GM18508 (cell line): ENCODE measurements around the gene AQP12A.

Experiments used
- ATAC-seq: cut with Tn5 transposase; IDR thresholded peaks from one replicate; pipeline ENCODE4 v1.9.1; 2021; ENCODE audit warnings: moderate number of reproducible peaks; ENCODE audit not compliant: insufficient read depth, unreplicated experiment

Gene AQP12A

GRCh38 chr2:240719676-240720545 is 28.2 kb downstream of the AQP12A start:
- no peak for ATAC-seq

- no peak for ATAC-seq
These were observed 29.3 kb downstream of the AQP12A start for GRCh38 chr2:240720686-240721595.

GRCh38 chr2:240721596-240722180 is 30.0 kb downstream of the AQP12A start:
- no peak for ATAC-seq

GRCh38 chr2:240722376-240722775 is 30.7 kb downstream of the AQP12A start:
- no peak for ATAC-seq

GRCh38 chr2:240722796-240723735 is 31.4 kb downstream of the AQP12A start:
- ATAC-seq = no peak

GRCh38 chr2:240723851-240724250 is 32.2 kb downstream of the AQP12A start:
- ATAC-seq = no peak

- ATAC-seq = no peak
These were observed 32.8 kb downstream of the AQP12A start for GRCh38 chr2:240724431-240724830.

- ATAC-seq = no peak
These were observed 33.6 kb downstream of the AQP12A start for GRCh38 chr2:240725266-240725665.

- no peak for ATAC-seq
These were observed 34.0 kb downstream of the AQP12A start for GRCh38 chr2:240725671-240726070.

- ATAC-seq = no peak
These were observed 35.2 kb downstream of the AQP12A start for GRCh38 chr2:240726876-240727275.

- no peak for ATAC-seq
These were observed 35.8 kb downstream of the AQP12A start for GRCh38 chr2:240727439-240727838.

GRCh38 chr2:240727913-240728312 is 36.2 kb downstream of the AQP12A start:
- no peak for ATAC-seq

- no peak for ATAC-seq
These were observed 36.7 kb downstream of the AQP12A start for GRCh38 chr2:240728361-240728760.

- no peak for ATAC-seq
These were observed 37.2 kb downstream of the AQP12A start for GRCh38 chr2:240728827-240729226.

- no peak for ATAC-seq
These were observed 39.0 kb downstream of the AQP12A start for GRCh38 chr2:240730501-240731177.

GRCh38 chr2:240731178-240731545 is 39.5 kb downstream of the AQP12A start:
- ATAC-seq = no peak

- ATAC-seq = no peak
These were observed 40.5 kb downstream of the AQP12A start for GRCh38 chr2:240732184-240732583.

GRCh38 chr2:240732911-240733622 is 41.4 kb downstream of the AQP12A start:
- no peak for ATAC-seq
